Fibroblast of skin of abdomen (primary cell): ENCODE data around the gene ZC3H12D.
A peak's percentile ranks its signal among the peaks of the same experiment; 100 is the strongest.
"Not testable (repeated sequence)": the region's sequence is repeated elsewhere in the genome, so short reads cannot be mapped to it uniquely, and the experiment has no call there.

Experiments used
- DNase-seq: peaks from one replicate; pipeline ENCODE4 v3.0.0-alpha.2; 2013

Gene ZC3H12D

DNA sequence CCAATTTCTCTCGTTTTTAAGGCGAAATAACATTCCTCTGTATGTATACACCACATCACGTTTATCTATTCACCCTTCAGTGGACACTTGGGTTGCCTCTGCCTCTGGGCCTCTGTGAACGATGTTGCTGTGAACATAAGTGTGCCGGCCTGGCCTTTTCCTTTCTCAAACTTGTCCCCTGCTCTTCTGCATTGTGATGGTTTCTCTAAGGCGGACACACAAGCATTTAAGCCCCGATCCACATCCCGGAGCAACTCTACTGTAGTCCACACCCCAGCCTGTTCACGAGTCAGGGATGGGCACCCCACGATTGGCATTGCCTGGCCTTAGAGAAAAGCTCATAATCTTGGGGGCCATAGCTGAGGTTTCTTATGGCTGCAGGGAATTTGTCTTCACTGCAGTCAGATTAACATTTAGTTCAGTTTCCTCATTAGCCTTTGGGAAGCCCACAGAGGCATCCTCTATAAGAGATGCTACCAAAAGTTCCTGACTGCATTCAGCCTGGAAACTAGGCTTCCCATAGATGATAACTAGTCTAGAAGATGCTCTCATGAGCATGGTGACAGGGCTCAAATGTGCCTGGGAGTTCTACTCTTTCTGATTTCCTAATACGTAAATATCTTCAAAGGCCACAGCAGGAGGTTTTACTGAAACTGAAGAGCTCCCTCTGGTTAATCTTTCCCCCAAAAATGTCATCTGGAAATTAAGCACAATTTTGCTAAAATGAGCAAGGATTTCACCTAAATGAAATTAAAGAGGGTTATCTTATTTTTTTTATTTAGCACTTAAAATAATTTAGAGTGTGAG is 762 bp downstream of the ZC3H12D start:
- DNase-seq = no peak

DNA sequence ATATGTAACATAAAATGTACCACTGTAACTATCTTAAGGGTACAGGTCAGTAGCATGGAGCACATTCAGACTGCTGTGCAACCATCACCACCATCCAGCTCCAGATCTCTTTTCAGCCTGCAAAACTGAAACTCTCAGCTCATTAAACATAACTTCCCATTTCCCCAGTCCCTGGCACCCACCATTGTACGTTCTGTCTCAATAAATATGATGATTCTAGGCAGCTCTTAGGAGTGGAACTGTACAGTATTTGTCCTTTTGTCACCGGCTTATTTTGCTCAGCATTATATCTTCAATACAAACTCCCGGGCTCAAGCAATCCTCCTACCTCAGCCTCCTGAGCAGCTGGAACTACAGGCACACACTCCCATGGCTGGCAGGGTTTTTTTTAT is 1.5 kb downstream of the ZC3H12D start:
- DNase-seq = no peak

- no peak for DNase-seq
Observed at GRCh38 chr6:149482545-149483333, 2.1 kb downstream of the ZC3H12D start.

- no peak for DNase-seq
Observed at GRCh38 chr6:149480502-149481280, 4.1 kb downstream of the ZC3H12D start.

DNA sequence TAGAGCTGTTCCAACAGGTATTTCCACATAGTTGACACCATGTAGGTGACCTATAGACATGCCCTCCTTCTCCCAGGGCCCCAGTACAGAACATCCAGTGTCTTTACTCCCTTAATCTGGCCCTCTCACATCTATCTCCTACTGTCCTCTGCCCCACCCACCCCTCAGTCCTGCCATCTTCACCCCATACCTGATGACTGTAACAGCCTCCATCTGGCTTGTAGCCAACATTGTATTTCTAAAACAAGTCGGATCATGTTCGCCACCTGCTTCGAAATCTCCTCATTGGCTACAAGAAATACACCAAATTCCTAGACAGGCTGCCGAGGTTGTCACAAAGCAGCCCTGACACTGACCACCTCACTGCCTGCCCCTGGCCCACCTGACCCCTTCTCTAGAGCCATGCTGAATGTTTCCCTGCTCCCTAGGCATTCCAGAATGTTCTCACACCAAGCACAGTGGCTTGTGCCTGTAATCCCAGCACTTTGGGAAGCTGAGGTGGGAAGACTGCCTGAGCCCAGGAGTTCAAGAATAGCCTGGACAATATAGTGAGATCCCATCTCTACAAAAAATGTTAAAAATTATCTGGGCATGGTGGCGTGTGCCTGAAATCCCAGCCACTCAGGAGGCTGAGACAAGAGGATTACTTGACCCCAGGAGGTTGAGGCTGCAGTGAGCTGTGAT is 6.0 kb downstream of the ZC3H12D start:
- DNase-seq = no peak

DNA sequence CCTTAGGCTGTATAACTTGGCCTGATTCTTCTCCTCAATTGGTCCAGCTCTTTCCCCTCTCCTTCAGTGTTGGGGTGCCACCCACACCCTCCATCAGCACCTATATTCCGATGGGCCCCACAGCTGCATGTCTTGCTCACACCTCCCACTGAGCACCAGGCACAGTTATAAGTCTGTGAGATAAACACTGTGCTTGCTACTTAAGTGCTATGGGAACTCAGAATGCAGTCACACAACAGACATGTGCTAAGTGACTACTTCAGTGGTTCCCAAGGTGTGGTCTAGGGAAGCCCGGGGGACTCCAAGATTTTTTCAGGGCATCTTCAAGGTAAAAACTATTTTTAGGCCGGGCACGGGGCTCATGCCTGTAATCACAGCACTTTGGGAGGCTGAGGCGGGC is 7.3 kb downstream of the ZC3H12D start:
- no peak for DNase-seq

- DNase-seq = no peak
Observed at GRCh38 chr6:149476789-149477455, 7.9 kb downstream of the ZC3H12D start.

GRCh38 chr6:149474108-149474935 is 10.5 kb downstream of the ZC3H12D start:
- no peak for DNase-seq

- no peak for DNase-seq
Observed at GRCh38 chr6:149473080-149474052, 11.4 kb downstream of the ZC3H12D start.

DNA sequence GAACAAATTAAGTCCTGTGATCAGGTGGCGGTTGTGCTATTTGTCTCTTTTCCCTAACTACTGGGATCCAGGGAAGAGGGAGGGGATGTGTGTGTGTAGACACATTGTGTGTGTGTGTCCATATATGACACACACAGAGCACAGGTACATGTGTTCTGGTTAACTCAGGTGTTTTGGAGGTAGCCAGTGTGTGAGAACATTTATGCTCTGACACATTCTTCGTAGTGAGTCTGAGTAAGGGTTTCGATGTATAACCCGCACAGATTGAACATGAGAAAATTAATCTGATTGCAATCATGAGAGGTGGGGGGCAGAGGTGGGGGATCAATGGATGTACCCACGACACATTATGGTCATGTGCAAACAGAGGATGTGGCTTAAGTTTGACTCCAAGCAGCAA is 12.6 kb downstream of the ZC3H12D start:
- DNase-seq = no peak

DNA sequence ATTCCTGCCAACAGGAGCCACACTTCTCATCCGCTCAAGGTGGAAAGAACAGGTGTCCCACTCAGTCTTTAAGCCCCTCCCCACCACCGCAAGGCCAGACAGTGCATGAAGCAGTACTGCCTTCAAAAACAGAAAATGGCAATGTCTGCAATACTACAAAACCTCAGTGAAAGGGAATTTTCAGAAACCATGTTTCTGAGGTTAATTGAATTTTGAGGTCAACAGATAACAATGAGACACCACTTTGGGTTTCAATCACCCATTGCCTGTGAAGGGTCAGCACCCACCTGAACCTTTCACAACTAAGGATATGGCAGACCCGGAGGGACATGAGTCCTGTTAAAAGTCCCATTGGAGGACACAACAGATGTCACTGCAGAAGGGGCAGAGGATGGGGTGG is 13.0 kb downstream of the ZC3H12D start:
- DNase-seq = no peak

- DNase-seq = no peak
Observed at GRCh38 chr6:149470948-149471347, 13.9 kb downstream of the ZC3H12D start.

- no peak for DNase-seq
Observed at GRCh38 chr6:149468179-149468578, 16.6 kb downstream of the ZC3H12D start.

GRCh38 chr6:149467265-149467664 is 17.5 kb downstream of the ZC3H12D start:
- no peak for DNase-seq

DNA sequence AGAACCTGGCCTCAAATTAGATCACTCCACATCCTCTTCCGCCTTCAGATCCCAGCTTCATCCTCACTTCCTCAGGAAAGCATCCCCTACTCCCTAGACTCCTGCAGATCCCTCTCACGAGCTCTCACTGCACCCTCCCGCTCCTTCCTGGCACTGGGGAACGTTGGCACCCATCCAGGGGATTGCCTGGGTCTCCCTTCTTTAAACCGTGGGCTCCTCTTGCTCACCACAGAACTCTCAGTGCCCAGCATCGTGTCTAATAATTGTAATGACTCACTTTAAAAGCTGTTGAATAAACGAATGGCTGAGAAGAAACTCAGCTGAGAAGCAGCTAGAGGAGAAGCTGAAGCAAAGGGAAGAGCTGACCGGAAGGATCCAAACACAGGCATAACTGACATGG is 20.4 kb downstream of the ZC3H12D start:
- DNase-seq = no peak

DNA sequence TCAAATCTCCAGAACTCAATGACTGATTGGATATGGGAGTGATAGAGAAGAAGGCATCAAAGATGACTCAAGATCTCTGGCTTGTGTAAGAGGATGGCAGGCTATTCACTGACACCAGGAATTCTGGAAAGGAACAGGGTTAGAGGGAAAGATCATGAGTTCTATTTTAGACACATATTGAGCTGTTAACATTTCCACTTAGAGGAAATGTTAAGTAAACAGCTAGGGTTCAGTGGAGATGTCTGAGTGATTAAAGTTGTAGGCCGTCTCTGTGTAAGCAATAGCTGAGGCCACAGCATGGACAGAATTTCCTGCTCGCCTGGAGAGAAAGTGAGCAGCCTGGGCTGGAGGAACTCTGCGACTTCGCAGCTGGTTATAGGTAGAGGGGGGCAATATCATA is 21.0 kb downstream of the ZC3H12D start:
- DNase-seq = no peak

DNA sequence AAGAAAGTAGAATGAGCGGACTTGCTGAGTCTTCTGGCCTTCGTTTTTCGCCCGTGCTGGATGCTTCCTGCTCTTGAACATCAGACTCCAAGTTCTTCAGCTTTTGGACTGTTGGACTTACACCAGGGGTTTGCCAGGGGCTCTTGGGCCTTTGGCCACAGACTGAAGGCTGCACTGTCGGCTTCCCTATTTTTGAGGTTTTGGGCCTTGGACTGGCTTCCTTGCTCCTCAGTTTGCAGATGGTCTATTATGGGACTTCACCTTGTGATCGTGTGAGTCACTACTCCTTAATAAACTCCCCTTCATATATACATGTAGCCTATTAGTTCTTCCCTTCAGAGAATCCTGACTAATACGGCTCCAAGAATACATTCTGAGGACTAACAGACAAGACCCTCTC is 22.1 kb downstream of the ZC3H12D start:
- DNase-seq = not testable (repeated sequence)

DNA sequence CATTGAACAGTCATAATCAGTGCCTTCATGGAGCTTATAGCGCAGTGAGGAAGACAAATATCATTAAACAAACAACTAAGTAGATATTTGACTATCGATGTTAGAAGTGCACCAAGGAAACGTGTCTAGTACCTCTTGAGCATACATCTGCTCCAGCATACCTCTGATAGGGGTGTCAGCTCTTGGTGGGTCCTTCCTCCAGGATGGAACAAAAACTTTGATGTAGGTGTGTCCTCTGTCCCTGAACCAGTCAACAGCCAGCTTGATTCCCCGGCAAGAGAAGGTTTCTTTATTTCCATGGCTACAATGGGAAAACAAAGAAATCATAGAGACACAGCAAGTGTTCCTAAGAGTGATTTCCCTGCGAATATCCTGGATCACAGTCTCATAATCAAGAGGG is 23.1 kb downstream of the ZC3H12D start:
- no peak for DNase-seq

GRCh38 chr6:149460249-149460648 is 24.6 kb downstream of the ZC3H12D start:
- DNase-seq = not testable (repeated sequence)

- DNase-seq = peak; percentile 47
Observed at GRCh38 chr6:149459761-149460160, 25.1 kb downstream of the ZC3H12D start.
